Astrocyte (in vitro differentiated cells and primary cell): ENCODE data around the gene PDZRN4.

ENCODE experiments used
- CTCF ChIP-seq: IDR thresholded peaks from 2 replicates; pipeline ENCODE4 v1.5.1; 2011; ENCODE audit warnings: low read depth, mild to moderate bottlenecking, inconsistent platforms, low read length, moderate library complexity; ENCODE audit not compliant: insufficient read depth
- EZH2 ChIP-seq: IDR thresholded peaks from 2 replicates; pipeline ENCODE4 v1.6.1; 2012; ENCODE audit warnings: mild to moderate bottlenecking, low read length, inconsistent platforms; ENCODE audit not compliant: insufficient read depth

GRCh38 chr12:41230756-41231155 lies 42.6 kb downstream of the PDZRN4 start:
- no peak for TF ChIP-seq CTCF
- TF ChIP-seq EZH2 = no peak
